BE2C (cell line): Measurements from ENCODE around the gene POLR2J.
A peak's percentile ranks its signal among the peaks of the same experiment; 100 is the strongest.

ENCODE experiments used
- DNase-seq: peaks from one replicate; pipeline ENCODE4 v3.0.0-alpha.2; 2020
- H3K27me3 ChIP-seq: fragments of 250-450 bp; sonication (Bioruptor Pico); 2 replicates; pipeline ENCODE4 v1.5.1; 2020; ENCODE audit warnings: mild to moderate bottlenecking
- H3K36me3 ChIP-seq: fragments of 250-450 bp; sonication (Bioruptor Pico); 2 replicates; pipeline ENCODE4 v1.5.1; 2020; ENCODE audit warnings: mild to moderate bottlenecking
- H3K4me1 ChIP-seq: fragments of 250-450 bp; sonication (Bioruptor Pico); 2 replicates; pipeline ENCODE4 v1.5.1; 2020
- H3K4me3 ChIP-seq: 2 replicates; pipeline ENCODE4 v1.5.1; 2011; ENCODE audit warnings: low read depth, low read length
- H3K9me3 ChIP-seq: fragments of 250-450 bp; sonication (Bioruptor Pico); 2 replicates; pipeline ENCODE4 v1.5.1; 2020
- CTCF ChIP-seq: IDR thresholded peaks from 2 replicates; pipeline ENCODE4 v1.5.1; 2012; ENCODE audit warnings: mild to moderate bottlenecking, low read depth, low read length

POLR2J gene

GRCh38 chr7:102444961-102445673 lies 33.6 kb downstream of the POLR2J start:
- no peaks in the 10 kb centered on the region for H3K9me3 ChIP-seq

GRCh38 chr7:102439963-102440795 lies 38.5 kb downstream of the POLR2J start:
- Histone ChIP-seq H3K4me3 (no peak overlapping the region), H3K9me3 (no peaks in the 10 kb centered on the region), H3K27me3 (no peaks in the 10 kb centered on the region), H3K36me3 (peaks cover 13% of the 10 kb centered on the region), H3K4me1 (peaks cover 15% of the 10 kb centered on the region)
- no peak for TF ChIP-seq CTCF
- DNase-seq = peak; percentile 71

More at GRCh38 chr7:102444961-102445673, 33.6 kb downstream of the POLR2J start:
- no peak for TF ChIP-seq CTCF
- no peaks in the 10 kb centered on the region for H3K27me3 ChIP-seq
- peaks cover 11% of the 10 kb centered on the region for H3K4me1 ChIP-seq
- peaks cover 23% of the 10 kb centered on the region for H3K36me3 ChIP-seq
- no peak overlapping the region for H3K4me3 ChIP-seq
- no peak for DNase-seq

DNA sequence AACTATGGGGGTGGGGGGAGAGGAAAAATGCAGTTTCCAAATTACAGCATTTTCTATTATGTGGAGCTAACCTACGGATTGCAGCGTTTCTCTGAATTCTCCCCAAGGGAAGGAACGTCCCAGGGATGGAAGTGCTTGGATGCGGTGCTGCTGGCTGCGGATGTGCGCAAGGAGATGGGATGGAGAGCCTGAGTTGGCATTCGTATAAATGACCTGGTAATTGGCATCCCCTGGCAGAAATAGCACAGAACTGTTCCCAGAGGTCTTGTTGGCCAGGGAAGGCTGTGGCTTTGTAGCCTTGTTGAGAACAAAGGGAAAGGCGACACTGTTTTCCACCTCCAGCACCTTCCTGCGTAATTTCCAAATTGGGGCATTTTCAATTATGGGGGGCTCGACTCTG lies 42.6 kb downstream of the POLR2J start:
- DNase-seq = no peak
- no peak overlapping the region for H3K4me3 ChIP-seq

DNA sequence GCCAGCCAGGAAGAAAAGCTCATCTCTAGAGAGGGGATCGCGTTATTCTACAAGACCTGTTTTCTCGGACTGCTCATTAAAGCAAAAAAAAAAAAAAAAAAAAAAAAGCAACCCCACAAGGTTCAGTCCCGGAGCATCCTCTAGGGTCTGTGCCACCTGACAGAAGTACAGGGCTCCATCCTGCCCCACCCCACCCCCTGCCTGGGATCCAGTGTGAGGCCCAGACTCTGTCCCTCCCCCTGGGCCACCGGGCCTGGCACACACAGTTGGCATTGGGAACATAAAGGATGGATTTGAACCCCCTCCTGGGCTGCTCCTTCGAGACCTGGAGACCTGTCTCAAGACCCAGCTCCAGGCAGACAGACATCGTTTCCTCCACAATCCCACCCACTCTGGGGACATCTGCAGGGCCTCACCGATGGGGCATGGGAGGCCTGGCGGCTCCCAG lies 44.7 kb downstream of the POLR2J start:
- peaks cover 3% of the 10 kb centered on the region; the same call in 1 of the 2 replicates for H3K36me3 ChIP-seq
- H3K4me1 ChIP-seq = no peaks in the 10 kb centered on the region; the same call in 1 of the 2 replicates
- H3K9me3 ChIP-seq = no peaks in the 10 kb centered on the region
- no peak for DNase-seq
- peak overlapping the region; percentile 85 for H3K4me3 ChIP-seq
- TF ChIP-seq CTCF = no peak
- H3K27me3 ChIP-seq = no peaks in the 10 kb centered on the region

More for the DNA sequence above, 42.6 kb downstream of the POLR2J start:
- no peaks in the 10 kb centered on the region for H3K9me3 ChIP-seq
- no peaks in the 10 kb centered on the region for H3K27me3 ChIP-seq
- peaks cover 13% of the 10 kb centered on the region for H3K4me1 ChIP-seq
- peaks cover 7% of the 10 kb centered on the region; the same call in 1 of the 2 replicates for H3K36me3 ChIP-seq
- TF ChIP-seq CTCF = no peak

- Histone ChIP-seq H3K4me3 (peak within 1 kb of the TSS; percentile 85), H3K36me3 (no peaks in the 10 kb centered on the region), H3K9me3 (no peaks in the 10 kb centered on the region), H3K4me1 (no peaks in the 10 kb centered on the region; the same call in 1 of the 2 replicates), H3K27me3 (no peaks in the 10 kb centered on the region)
- TF ChIP-seq CTCF = no peak
- DNase-seq = peak; percentile 91
Observed at GRCh38 chr7:102433219-102434038, 45.3 kb downstream of the POLR2J start, which contains the start of gene ORAI2. Gene ORAI2, plus strand, starts transcription at chr7:102433575. Its CDS starts 5,382 bp downstream, at chr7:102438957.
